Measurements from ENCODE around the gene SLC12A1.

- TF ChIP-seq RARB (CRISPR knock-in tag; IDR thresholded peaks at IDR 0.05), result no peak
- no peak for TF ChIP-seq BACH2 (CRISPR knock-in tag; IDR thresholded peaks at IDR 0.05; ENCODE audit: borderline replicate concordance)
- no peak for TF ChIP-seq TOX (CRISPR knock-in tag; IDR thresholded peaks at IDR 0.05; ENCODE audit: borderline replicate concordance)
- TF ChIP-seq CSRNP3 (CRISPR knock-in tag; IDR thresholded peaks at IDR 0.05), result no peak
- no peak for TF ChIP-seq ISL1 (CRISPR knock-in tag; IDR thresholded peaks at IDR 0.05)
- TF ChIP-seq SNAI2 (CRISPR knock-in tag; IDR thresholded peaks at IDR 0.05), result no peak
- no peak for TF ChIP-seq CSDC2 (CRISPR knock-in tag; IDR thresholded peaks at IDR 0.05)
- TF ChIP-seq ZFP30 (CRISPR knock-in tag; IDR thresholded peaks at IDR 0.05), result no peak
- no peak for TF ChIP-seq POU6F1 (CRISPR knock-in tag; IDR thresholded peaks at IDR 0.05; ENCODE audit: borderline replicate concordance, low read depth)
- no peak for TF ChIP-seq TSHZ2 (CRISPR knock-in tag; IDR thresholded peaks at IDR 0.05)
- TF ChIP-seq PATZ1 (CRISPR knock-in tag; IDR thresholded peaks at IDR 0.05; ENCODE audit: borderline replicate concordance), result no peak
- no peak for TF ChIP-seq ZNF565 (CRISPR knock-in tag; conservative IDR thresholded peaks at IDR 0.05; ENCODE audit: low read depth)
- TF ChIP-seq ZFP3 (CRISPR knock-in tag; IDR thresholded peaks at IDR 0.05), result no peak
- no peak for TF ChIP-seq ZNF8 (CRISPR knock-in tag; IDR thresholded peaks at IDR 0.05)
These were observed 92.8 kb downstream of the SLC12A1 start for GRCh38 chr15:48298914-48299313.
